Measurements from ENCODE around the gene PYCR2.

Gene PYCR2

DNA sequence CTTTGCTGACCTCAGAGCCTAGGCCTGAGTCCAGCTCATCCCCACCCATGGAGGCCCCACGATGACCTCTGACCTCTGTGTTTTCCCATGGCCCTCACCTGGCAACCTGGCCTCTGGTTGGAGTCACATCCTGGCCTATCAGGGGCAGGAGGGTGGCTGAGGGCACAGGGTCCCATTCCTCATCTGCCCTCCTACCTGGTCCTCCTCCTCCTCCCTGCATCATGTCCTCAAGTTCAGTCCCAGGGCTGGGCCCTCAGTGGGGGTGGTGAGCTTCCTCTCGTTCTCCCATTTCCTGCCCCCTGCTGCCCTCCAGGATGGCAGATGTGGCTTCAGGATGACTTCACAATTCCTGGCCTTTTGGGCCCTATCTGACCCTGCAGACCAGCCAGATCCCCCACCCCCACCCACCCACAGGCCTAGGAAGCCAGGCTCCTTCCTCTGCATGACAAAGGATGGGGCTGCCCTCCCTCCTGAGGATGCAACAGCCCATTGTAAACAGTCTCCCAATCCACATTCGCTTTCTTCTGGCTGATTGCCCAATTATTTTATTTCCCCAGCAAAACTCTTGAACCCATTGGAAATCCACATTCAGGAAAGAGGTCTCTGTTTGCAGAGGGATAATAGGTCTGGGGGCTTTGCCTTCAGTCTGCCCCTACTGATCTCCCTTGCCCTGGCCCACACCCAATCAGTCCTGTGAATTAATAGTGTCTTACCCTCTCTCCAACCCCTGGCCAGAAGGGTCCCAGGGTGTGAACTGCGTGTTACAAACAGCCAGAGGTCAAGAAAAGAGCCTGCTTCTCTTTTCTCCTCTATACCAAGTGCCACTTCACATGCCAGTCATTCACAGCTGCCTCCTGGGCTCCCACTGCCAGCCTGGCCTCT is 24.8 kb downstream of the PYCR2 start:
- TF ChIP-seq, protein P1, sequence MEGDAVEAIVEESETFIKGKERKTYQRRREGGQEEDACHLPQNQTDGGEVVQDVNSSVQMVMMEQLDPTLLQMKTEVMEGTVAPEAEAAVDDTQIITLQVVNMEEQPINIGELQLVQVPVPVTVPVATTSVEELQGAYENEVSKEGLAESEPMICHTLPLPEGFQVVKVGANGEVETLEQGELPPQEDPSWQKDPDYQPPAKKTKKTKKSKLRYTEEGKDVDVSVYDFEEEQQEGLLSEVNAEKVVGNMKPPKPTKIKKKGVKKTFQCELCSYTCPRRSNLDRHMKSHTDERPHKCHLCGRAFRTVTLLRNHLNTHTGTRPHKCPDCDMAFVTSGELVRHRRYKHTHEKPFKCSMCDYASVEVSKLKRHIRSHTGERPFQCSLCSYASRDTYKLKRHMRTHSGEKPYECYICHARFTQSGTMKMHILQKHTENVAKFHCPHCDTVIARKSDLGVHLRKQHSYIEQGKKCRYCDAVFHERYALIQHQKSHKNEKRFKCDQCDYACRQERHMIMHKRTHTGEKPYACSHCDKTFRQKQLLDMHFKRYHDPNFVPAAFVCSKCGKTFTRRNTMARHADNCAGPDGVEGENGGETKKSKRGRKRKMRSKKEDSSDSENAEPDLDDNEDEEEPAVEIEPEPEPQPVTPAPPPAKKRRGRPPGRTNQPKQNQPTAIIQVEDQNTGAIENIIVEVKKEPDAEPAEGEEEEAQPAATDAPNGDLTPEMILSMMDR (conservative IDR thresholded peaks at IDR 0.05; ENCODE audit: control insufficient read depth, insufficient read depth, low read depth, low read length) = no peak
- DNase-seq (ENCODE audit: low read depth) = no peak
- no peak overlapping the region for H3K4me3 ChIP-seq (ENCODE audit: control insufficient read depth, low read depth, low read length)

DNA sequence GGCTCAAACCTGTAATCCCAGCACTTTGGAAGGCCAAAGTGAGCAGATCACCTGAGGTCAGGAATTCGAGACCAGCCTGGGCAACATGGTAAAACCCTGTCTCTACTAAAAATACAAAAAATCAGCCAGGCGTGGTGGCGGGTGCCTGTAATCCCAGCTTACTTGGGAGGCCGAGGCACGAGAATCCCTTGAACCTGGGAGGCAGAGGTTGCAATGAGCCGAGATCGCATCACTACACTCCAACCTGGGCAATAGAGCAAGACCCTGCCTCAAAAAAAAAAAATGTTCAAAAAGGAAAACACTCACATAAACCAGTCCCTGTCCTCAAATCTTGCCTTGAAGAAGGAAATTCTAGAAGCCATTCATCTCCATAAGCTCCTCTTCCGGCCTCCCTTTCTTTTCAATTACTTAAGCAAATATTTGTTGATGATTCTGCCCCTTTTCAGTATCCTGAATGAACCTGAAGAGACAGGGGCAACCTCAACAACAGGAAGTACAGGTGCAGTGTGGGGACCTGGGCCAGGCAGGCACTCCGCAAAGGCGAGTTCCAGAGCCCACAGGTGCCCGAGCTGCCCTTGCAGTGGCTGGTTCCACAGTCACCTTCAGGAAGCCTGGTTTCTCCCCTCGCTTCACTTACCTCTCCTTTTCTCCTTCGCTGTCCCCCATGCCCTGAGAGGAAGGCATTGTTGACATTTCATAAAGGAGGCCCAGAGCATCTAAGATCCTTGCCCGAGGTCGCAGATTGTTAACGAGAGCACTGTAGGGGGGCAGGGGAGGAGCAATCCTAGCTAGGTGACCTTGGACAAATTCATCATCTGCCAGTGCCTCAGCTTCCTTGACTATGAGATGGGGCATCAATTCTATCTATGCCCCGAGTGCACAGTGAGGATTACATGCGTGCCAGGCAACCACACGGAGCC is 26.2 kb downstream of the PYCR2 start:
- no peak overlapping the region for H3K4me3 ChIP-seq (ENCODE audit: control insufficient read depth, low read depth, low read length)
- DNase-seq (ENCODE audit: low read depth) = no peak
- TF ChIP-seq, protein P1 (conservative IDR thresholded peaks at IDR 0.05; ENCODE audit: control insufficient read depth, insufficient read depth, low read depth, low read length) = no peak

DNA sequence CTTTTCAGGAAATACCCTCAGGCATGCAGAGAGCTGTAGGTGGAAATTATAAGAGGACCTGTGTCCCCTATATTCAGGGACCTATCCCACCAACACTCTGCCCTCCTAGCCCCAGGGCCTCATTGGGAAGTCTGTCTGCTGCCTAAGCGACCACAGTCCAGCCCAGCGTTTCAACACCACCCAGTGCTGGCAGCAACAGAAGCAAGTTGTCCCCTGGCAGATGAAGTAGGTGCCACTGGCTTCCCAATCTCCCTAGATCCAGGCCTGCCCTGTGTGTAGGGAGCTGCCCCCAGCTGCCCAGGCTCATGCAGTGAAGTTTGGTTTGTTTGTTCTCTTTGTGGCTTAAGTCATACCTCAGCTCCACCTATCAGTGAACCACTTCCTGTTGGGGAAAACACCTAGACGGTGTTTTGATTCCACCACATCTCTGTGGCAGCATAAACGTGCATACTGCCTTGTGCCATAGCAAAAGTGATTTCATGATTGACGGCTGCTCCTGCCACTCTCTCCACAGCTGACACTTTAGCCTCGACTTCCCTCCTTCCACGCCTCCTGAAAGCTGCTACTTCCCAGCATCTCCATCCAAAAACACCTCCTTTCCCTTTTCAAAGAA is 27.0 kb downstream of the PYCR2 start:
- H3K4me3 ChIP-seq (ENCODE audit: control insufficient read depth, low read depth, low read length) = no peak overlapping the region
- TF ChIP-seq, protein P1 (conservative IDR thresholded peaks at IDR 0.05; ENCODE audit: control insufficient read depth, insufficient read depth, low read depth, low read length) = no peak
- DNase-seq (ENCODE audit: low read depth) = no peak

DNA sequence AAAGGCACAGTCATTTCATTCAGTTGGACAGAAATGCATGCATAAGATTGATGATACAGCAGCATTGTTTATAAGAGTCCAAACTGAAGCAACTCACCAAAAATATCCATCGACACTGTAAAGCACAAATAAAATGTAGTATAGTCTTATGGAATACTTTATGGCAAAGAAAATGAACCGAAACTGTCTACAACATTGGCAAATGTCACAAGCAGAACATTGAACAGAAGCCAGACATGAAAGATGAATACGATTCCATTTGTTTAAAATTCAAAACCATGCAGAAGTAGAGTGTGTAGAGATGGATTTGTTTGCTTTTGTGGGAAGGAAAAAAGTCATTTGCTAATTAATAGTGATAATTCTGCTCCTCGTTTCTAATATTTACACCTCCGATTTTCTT is 27.6 kb downstream of the PYCR2 start:
- no peak for DNase-seq (ENCODE audit: low read depth)
- TF ChIP-seq, protein P1 (conservative IDR thresholded peaks at IDR 0.05; ENCODE audit: control insufficient read depth, insufficient read depth, low read depth, low read length) = no peak
- H3K4me3 ChIP-seq (ENCODE audit: control insufficient read depth, low read depth, low read length) = no peak overlapping the region

DNA sequence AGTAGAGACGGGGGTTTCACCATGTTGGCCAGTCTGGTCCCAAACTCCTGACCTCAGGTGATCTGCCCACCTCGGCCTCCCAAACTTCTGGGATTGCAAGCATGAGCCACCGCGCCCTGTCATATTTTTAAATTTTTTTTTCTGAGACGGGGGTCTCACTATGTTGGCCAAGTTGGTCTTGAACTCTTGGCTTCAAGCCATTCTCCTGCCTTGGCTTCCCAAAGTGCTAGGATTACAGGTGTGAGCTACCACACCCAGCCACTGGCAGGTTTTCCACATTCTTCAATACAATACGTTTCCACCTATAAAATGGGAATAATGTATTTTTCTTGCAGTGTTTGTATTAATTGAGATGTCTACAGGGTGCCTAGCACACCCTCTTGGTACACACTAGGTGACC is 31.7 kb downstream of the PYCR2 start:
- DNase-seq (ENCODE audit: low read depth) = no peak
- TF ChIP-seq, protein P1 (conservative IDR thresholded peaks at IDR 0.05; ENCODE audit: control insufficient read depth, insufficient read depth, low read depth, low read length) = no peak
- H3K4me3 ChIP-seq (ENCODE audit: control insufficient read depth, low read depth, low read length) = no peak overlapping the region

DNA sequence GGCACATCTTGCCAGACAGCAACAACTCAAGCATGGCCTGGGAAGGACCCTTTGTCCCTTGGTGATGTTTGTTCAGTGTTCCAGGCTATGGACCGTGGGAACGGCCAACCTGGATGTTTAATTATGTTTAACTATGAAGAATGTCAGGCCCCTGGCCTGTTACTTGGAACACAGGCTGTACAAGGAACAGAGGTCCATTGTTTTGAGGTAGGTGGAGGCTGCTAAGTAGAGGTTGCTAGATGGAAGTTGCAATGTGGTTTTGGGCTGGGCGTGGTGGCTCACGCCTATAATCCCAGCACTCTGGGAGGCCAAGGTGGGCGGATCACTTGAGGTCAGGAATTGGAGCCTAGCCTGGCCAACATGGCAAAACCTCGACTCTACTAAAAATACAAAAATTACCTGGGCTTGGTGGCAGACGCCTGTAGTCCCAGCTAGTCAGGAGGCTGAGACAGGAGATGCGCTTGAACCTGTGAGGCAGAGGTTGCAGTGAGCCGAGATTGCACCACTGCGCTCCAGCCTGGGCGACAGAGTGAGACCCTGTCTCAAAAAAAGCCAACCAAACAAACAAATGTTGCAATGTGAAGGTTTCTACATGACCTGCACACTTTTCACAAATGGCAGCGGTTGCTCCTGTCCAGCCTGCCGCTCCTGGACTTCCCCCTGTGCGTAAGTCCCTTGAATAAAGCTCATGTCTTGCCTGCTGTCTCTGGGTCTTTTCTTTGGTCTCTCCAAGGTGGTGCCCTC is 32.6 kb downstream of the PYCR2 start:
- TF ChIP-seq, protein P1 (conservative IDR thresholded peaks at IDR 0.05; ENCODE audit: control insufficient read depth, insufficient read depth, low read depth, low read length) = no peak
- no peak for DNase-seq (ENCODE audit: low read depth)

More for the DNA sequence above, 32.6 kb downstream of the PYCR2 start:
- no peak overlapping the region for H3K4me3 ChIP-seq (ENCODE audit: control insufficient read depth, low read depth, low read length)

Measured in fibroblast of mammary gland (primary cell).